ENCODE results near the gene BCL2L12.

GRCh38 chr19:49653466-49653806, 12.3 kb upstream of the BCL2L12 start:
- TF ChIP-seq CTCF (IDR thresholded peaks at IDR 0.05; ENCODE audit: borderline replicate concordance, extremely low read depth, low read length, poor library complexity, severe bottlenecking) (no peak), EZH2 (IDR thresholded peaks at IDR 0.05; ENCODE audit: borderline replicate concordance, low read depth, low read length, severe bottlenecking) (no peak)

Measured in DND-41 (cell line).